ENCODE results near the gene TMEM52B.

Gene TMEM52B

DNA sequence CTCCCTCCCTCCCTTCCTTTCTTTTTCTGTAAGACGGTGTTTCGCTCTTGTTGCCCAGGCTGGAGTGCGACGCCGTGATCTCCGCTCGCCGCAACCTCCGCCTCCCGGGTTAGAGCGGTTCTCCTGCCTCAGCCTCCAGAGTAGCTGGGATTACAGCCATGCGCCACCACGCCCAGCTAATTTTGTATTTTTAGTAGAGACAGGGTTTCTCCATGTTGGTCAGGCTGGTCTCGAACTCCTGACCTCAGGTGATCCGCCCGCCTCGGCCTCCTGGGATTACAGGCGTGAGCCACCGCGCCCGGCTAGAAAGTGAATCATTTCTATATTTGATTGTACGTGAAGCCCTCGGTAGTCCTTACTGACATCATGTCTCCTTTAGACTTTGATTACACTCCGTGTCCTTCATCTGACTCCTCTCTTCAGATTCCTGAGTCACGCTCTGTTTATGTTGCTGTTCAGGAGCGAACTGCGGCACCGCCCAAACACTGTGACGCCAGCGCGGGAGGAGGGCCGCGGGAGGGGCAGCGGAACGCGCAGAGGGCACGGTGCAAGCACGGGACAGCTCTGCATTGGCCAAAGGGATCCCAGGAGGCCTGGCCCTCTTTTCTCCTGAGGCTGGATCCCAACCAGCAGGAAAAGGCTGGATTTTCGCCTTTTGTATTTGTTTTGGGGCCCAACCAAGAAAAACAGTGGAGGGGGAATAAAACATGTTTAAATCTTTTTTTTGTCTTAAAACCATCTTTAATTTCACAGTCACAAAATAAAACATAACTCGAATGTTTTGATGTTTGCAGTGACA is 33.3 kb downstream of the TMEM52B start (continued):
- TF ChIP-seq, protein P1, sequence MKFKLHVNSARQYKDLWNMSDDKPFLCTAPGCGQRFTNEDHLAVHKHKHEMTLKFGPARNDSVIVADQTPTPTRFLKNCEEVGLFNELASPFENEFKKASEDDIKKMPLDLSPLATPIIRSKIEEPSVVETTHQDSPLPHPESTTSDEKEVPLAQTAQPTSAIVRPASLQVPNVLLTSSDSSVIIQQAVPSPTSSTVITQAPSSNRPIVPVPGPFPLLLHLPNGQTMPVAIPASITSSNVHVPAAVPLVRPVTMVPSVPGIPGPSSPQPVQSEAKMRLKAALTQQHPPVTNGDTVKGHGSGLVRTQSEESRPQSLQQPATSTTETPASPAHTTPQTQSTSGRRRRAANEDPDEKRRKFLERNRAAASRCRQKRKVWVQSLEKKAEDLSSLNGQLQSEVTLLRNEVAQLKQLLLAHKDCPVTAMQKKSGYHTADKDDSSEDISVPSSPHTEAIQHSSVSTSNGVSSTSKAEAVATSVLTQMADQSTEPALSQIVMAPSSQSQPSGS (tag by site-specific recombination; IDR thresholded peaks at IDR 0.05; ENCODE audit: low read depth), result peak; percentile 85
- TF ChIP-seq, protein P2, sequence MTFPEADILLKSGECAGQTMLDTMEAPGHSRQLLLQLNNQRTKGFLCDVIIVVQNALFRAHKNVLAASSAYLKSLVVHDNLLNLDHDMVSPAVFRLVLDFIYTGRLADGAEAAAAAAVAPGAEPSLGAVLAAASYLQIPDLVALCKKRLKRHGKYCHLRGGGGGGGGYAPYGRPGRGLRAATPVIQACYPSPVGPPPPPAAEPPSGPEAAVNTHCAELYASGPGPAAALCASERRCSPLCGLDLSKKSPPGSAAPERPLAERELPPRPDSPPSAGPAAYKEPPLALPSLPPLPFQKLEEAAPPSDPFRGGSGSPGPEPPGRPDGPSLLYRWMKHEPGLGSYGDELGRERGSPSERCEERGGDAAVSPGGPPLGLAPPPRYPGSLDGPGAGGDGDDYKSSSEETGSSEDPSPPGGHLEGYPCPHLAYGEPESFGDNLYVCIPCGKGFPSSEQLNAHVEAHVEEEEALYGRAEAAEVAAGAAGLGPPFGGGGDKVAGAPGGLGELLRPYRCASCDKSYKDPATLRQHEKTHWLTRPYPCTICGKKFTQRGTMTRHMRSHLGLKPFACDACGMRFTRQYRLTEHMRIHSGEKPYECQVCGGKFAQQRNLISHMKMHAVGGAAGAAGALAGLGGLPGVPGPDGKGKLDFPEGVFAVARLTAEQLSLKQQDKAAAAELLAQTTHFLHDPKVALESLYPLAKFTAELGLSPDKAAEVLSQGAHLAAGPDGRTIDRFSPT (tag by site-specific recombination; IDR thresholded peaks at IDR 0.05), result peak; percentile 97
- TF ChIP-seq ZNF544 (tag by site-specific recombination; IDR thresholded peaks at IDR 0.05) (no peak), ZSCAN16 (tag by site-specific recombination; IDR thresholded peaks at IDR 0.05) (no peak), ZNF146 (tag by site-specific recombination; IDR thresholded peaks at IDR 0.05) (no peak), ZNF366 (tag by site-specific recombination; conservative IDR thresholded peaks at IDR 0.05) (peak; percentile 99), ZNF610 (tag by site-specific recombination; IDR thresholded peaks at IDR 0.05; ENCODE audit: borderline replicate concordance) (peak; percentile 80; the same call in 1 of the 2 replicates), ZNF560 (tag by site-specific recombination; IDR thresholded peaks at IDR 0.05; ENCODE audit: borderline replicate concordance) (no peak), ZFP3 (tag by site-specific recombination; IDR thresholded peaks at IDR 0.05; ENCODE audit: low read depth) (no peak), SP2 (tag by site-specific recombination; IDR thresholded peaks at IDR 0.05) (peak; percentile 86), ZBTB1 (tag by site-specific recombination; IDR thresholded peaks at IDR 0.05) (peak; percentile 96), ZNF214 (tag by site-specific recombination; IDR thresholded peaks at IDR 0.05; ENCODE audit: borderline replicate concordance) (no peak), ZNF423 (tag by site-specific recombination; IDR thresholded peaks at IDR 0.05) (no peak), ZNF302 (tag by site-specific recombination; IDR thresholded peaks at IDR 0.05; ENCODE audit: low read depth) (no peak), ZNF768 (tag by site-specific recombination; IDR thresholded peaks at IDR 0.05) (no peak), RBAK (tag by site-specific recombination; IDR thresholded peaks at IDR 0.05) (no peak), SCRT1 (tag by site-specific recombination; IDR thresholded peaks at IDR 0.05; ENCODE audit: borderline replicate concordance) (no peak), ZNF747 (tag by site-specific recombination; IDR thresholded peaks at IDR 0.05) (no peak), ZNF514 (tag by site-specific recombination; IDR thresholded peaks at IDR 0.05) (no peak), MYNN (tag by site-specific recombination; IDR thresholded peaks at IDR 0.05; ENCODE audit: borderline replicate concordance) (no peak), ZNF777 (tag by site-specific recombination; IDR thresholded peaks at IDR 0.05; ENCODE audit: borderline replicate concordance) (no peak), ZNF654 (tag by site-specific recombination; IDR thresholded peaks at IDR 0.05; ENCODE audit: low read depth) (0 out of 2 replicates have a peak, but pooled peaks have one; percentile 5), SETDB1 (IDR thresholded peaks at IDR 0.05; ENCODE audit: insufficient read length, low read length) (no peak), ZNF660 (tag by site-specific recombination; IDR thresholded peaks at IDR 0.05) (peak; percentile 53; the same call in 1 of the 2 replicates)
- TF ChIP-seq, protein P3, sequence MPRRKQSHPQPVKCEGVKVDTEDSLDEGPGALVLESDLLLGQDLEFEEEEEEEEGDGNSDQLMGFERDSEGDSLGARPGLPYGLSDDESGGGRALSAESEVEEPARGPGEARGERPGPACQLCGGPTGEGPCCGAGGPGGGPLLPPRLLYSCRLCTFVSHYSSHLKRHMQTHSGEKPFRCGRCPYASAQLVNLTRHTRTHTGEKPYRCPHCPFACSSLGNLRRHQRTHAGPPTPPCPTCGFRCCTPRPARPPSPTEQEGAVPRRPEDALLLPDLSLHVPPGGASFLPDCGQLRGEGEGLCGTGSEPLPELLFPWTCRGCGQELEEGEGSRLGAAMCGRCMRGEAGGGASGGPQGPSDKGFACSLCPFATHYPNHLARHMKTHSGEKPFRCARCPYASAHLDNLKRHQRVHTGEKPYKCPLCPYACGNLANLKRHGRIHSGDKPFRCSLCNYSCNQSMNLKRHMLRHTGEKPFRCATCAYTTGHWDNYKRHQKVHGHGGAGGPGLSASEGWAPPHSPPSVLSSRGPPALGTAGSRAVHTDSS (tag by site-specific recombination; IDR thresholded peaks at IDR 0.05), result peak; percentile 87
- TF ChIP-seq, protein P4, sequence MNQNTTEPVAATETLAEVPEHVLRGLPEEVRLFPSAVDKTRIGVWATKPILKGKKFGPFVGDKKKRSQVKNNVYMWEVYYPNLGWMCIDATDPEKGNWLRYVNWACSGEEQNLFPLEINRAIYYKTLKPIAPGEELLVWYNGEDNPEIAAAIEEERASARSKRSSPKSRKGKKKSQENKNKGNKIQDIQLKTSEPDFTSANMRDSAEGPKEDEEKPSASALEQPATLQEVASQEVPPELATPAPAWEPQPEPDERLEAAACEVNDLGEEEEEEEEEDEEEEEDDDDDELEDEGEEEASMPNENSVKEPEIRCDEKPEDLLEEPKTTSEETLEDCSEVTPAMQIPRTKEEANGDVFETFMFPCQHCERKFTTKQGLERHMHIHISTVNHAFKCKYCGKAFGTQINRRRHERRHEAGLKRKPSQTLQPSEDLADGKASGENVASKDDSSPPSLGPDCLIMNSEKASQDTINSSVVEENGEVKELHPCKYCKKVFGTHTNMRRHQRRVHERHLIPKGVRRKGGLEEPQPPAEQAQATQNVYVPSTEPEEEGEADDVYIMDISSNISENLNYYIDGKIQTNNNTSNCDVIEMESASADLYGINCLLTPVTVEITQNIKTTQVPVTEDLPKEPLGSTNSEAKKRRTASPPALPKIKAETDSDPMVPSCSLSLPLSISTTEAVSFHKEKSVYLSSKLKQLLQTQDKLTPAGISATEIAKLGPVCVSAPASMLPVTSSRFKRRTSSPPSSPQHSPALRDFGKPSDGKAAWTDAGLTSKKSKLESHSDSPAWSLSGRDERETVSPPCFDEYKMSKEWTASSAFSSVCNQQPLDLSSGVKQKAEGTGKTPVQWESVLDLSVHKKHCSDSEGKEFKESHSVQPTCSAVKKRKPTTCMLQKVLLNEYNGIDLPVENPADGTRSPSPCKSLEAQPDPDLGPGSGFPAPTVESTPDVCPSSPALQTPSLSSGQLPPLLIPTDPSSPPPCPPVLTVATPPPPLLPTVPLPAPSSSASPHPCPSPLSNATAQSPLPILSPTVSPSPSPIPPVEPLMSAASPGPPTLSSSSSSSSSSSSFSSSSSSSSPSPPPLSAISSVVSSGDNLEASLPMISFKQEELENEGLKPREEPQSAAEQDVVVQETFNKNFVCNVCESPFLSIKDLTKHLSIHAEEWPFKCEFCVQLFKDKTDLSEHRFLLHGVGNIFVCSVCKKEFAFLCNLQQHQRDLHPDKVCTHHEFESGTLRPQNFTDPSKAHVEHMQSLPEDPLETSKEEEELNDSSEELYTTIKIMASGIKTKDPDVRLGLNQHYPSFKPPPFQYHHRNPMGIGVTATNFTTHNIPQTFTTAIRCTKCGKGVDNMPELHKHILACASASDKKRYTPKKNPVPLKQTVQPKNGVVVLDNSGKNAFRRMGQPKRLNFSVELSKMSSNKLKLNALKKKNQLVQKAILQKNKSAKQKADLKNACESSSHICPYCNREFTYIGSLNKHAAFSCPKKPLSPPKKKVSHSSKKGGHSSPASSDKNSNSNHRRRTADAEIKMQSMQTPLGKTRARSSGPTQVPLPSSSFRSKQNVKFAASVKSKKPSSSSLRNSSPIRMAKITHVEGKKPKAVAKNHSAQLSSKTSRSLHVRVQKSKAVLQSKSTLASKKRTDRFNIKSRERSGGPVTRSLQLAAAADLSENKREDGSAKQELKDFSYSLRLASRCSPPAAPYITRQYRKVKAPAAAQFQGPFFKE (tag by site-specific recombination; IDR thresholded peaks at IDR 0.05; ENCODE audit: borderline replicate concordance), result no peak
- TF ChIP-seq, protein P5, sequence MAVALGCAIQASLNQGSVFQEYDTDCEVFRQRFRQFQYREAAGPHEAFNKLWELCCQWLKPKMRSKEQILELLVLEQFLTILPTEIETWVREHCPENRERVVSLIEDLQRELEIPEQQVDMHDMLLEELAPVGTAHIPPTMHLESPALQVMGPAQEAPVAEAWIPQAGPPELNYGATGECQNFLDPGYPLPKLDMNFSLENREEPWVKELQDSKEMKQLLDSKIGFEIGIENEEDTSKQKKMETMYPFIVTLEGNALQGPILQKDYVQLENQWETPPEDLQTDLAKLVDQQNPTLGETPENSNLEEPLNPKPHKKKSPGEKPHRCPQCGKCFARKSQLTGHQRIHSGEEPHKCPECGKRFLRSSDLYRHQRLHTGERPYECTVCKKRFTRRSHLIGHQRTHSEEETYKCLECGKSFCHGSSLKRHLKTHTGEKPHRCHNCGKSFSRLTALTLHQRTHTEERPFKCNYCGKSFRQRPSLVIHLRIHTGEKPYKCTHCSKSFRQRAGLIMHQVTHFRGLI (tag by site-specific recombination; IDR thresholded peaks at IDR 0.05), result 0 out of 2 replicates have a peak, but pooled peaks have one; percentile 12

Measured in HEK293 (cell line).